IPS-11a (cell line): ENCODE results near the gene LDLRAD4.
"Not testable (repeated sequence)": the region's sequence is repeated elsewhere in the genome, so short reads cannot be mapped to it uniquely, and the experiment has no call there.

ENCODE experiments used
- H3K4me3 ChIP-seq: one replicate; pipeline ENCODE4 v1.5.1; 2013; ENCODE audit warnings: low read depth, low read length, control low read depth

LDLRAD4 gene

DNA sequence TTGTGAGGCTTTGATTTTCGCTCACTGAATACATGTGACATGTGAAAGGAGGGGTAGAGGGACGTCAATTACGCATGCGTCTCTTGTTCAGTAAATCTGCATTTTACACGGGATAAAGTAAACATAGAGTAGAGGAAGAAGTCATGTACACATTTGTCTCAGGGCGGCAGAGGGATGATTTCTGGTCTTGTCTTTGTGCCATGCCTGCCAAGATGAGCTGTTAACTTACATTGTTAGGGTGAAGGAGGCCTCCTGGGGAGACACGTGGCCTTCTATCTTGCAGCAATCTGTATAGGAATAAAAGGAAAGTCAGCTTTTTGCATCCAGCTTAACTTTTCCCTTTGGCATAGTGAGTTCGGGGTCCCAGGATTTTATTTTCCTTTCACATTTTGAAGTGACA lies 106.3 kb downstream of the LDLRAD4 start:
- H3K4me3 ChIP-seq = no peak overlapping the region

DNA sequence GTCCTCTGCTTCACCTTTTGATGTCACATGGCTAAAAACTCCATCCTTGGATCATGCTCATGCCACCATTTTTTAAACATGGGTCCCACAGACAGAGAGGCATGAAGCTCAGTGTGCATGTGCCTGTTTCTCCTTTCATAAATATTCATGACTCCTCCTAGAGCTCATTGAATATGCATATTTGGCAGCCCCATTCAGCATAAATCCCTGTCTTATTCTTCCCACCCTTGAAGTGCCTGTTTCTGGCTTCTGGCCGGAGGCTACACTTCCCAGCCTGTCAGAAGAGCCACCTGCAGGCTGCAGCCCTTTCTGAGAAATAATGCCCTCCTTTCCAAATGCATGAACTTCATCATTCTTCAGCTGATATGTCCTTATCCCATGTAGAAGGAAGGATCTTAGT lies 109.7 kb downstream of the LDLRAD4 start:
- no peak overlapping the region for H3K4me3 ChIP-seq

DNA sequence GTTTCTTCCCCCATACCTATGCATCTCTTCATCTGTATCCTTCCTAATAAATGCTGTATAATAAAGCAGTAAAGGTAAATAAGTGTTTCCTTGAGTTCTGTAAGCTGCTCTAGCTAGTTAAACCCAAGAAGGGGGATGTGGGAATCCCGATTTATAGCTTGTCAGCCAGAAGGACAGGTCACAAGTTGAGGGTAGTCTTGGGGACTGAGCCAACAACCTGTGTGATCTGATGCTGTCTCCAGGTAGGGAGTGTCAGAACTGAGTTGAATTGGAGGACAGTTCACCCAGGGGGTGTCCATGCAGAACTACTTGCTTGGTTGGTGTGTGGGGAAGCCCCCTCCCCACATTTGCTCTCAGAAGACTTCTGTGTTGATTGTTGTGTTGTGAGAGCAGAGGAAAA lies 112.4 kb downstream of the LDLRAD4 start:
- no peak overlapping the region for H3K4me3 ChIP-seq

DNA sequence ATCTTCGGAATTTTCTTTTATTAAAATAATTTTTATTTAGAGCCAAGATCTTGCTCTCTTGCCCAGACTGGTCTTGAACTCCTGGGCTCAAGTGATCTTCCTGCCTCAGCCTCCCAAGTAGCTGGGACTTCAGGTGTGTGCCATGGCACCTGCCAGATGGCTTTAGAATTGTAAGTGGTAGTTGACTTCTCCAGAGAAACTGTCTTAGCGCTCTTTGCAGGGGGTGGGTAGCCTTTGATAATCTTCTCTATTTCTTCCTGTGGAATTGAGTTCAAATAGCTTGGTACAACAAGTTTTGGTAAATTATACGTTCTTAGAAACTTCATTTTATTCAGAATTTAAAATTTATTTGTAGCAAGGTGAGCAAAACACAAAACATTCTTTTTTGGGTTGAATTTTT lies 113.3 kb downstream of the LDLRAD4 start:
- H3K4me3 ChIP-seq = no peak overlapping the region

DNA sequence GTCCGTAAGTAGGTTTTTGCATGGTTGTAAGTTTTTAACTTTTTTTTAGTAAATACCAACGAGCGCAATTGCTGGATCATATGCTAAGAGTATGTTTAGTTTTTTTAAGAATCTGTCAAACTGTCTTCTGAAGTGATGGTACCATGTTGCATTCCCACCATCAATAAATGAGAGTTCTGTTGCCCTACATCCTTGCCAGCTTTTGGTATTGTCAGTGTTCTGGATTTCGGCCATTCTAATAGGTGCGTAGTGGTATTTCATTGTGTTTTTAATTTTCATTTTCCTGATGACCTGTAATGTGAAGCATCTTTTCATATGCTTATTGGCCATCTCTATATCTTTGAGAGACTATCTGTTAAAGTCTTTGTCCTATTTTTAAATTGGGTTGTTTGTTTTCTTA lies 114.3 kb downstream of the LDLRAD4 start:
- no peak overlapping the region for H3K4me3 ChIP-seq

DNA sequence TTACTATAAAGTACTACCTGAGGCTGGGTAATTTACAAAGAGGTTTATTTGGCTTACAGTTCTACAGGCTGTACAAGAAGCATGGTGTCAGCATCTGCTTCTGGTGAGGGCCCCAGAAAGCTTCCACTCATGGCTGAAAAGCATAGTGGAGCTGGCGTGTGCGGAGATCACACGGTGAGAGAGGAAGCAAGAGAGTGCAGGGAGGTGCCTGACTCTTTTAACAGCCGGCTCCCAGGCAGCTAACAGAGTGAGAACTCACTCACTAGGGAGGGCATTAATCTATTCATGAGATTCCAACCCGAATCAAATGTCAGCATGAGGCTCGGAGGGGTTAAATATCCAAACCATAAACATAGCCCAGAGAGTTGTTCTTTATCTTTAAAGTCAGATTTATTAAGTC lies 117.3 kb downstream of the LDLRAD4 start:
- no peak overlapping the region for H3K4me3 ChIP-seq

DNA sequence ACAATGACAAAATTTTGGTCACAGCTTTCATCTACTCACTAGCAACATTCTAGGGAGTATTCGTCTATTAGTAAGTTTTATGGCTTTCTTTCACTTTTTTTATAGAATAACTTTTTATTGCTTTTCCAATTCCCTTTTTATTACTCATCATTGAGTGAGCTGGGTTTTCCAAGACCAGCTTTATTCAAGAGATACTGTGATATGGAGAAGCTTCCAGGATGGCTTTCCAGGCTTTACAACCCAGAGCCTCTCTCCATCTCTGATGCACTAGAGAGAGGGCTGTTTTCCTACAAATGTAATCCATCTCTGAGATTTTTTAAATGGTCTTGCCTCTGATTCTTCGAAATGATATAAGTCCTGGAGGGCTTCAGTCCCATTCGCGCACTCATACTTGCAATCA lies 118.3 kb downstream of the LDLRAD4 start:
- H3K4me3 ChIP-seq = no peak overlapping the region

DNA sequence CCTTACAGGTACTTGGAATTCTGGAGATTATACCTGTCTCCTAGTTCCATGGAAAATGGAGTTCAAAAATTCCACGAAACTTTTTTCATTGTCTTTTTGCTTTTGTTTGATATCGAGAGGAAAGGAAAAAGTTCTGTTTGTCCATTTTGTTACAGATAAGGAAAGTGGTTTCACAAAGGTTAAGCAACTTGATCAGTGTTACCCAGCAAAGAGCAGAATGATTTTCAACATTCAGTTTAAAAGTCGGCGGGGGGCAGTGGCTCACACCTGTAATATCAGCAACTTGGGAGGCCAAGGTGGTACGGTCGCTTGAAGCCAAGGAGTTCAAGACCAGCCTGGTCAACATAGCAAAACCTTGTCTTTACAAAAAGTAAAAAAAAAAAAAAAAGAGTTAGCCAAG lies 118.8 kb downstream of the LDLRAD4 start:
- H3K4me3 ChIP-seq = no peak overlapping the region

DNA sequence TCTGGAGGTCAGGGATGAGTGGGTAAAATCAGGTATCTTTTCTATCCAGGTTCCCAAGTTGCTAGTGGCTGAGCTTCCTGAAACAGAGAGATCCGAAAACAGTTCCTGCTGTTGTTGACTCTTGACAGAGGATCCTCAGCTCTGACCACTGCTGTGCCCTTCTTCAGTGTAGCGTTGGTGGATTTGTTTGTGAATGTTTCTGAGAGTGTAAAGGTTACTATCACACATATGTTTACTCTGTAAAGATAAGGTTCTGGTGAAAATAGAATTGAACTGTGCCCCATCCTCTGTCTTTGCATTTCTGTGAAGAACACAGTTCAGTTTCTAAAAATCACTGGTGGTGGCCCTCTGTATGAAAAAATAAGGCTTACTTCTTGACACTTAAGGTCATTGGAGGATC lies 119.8 kb downstream of the LDLRAD4 start:
- H3K4me3 ChIP-seq = no peak overlapping the region

DNA sequence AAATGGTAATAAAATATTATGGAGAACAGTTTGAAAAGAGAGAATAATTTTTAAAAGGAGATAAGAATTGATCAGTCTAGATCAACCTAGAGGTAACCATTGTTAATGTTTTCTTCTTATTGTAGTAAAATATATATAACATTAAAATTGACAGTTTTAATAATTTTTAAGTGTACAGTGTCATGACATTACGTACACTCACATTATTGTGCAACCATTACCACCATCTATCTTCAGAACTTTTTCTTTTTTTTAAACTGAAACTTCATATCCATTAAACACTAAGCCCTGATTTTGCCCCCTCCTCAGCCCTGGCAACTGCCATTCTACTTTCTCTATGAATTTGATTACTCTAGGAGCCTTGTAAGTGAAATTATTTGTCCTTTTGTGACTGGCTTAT lies 121.1 kb downstream of the LDLRAD4 start:
- no peak overlapping the region for H3K4me3 ChIP-seq

DNA sequence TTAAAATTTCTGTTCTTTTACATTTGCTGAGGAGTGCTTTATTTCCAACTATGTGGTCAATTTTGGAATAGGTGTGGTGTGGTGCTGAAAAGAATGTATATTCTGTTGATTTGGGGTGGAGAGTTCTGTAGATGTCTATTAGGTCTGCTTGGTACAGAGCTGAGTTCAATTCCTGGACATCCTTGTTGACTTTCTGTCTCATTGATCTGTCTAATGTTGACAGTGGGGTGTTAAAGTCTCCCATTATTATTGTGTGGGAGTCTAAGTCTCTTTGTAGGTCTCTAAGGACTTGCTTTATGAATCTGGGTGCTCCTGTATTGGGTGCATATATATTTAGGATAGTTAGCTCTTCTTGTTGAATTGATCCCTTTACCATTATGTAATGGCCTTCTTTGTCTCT lies 127.9 kb downstream of the LDLRAD4 start:
- not testable (repeated sequence) for H3K4me3 ChIP-seq

DNA sequence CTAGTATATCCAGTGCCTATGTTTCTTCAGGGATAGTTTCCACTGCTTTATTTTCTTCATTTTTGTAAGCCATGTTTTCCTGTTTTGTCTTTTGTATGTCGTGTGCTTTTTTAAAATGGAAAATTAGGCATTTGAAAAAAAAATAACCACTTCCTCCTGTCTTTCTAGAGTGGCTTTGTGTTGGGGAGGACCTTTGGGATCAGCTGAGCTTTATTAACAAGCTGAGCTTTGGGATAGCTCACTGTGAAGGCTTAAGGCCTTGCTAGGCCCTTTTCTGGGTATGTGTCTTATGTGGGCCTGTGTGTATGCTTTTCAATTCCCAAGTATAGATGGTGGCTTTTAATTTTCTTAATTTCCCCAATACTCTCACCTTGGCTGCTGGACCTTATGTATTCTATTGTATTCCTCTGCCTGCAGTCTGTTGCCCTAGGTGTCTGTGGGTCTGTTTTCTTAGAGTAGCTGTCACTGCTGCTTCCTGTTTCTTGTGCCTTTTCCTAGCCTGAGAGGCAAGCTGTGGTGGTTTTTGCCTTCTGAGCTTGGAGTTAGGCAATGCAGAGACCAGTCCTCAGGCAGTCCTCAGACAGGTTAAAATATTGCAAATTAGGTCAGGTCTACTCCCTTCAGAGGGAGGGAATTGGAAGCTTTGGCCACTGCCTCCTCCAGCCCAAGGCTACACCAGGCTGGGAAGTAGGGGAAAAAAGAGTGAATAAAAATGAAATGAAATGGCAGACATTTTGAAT lies 134.7 kb downstream of the LDLRAD4 start:
- H3K4me3 ChIP-seq = no peak overlapping the region

DNA sequence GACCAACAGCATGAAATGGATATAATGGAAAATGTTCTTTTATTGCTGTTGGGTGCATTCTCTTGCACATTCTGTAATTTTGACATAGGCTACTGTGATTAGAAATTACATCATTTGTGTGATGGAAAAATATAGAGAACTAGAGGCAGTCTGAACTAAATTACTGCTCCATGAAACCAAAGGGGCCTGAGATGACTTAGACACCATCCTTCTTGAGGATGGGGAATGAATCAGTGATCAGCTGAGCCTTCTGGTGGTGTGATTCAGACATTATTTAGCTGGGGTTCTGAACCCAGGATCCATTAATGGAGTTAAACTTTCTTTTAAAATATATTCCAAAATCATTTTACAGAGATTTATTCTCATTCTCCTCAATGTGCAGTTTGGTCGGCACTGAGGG lies 135.8 kb downstream of the LDLRAD4 start:
- H3K4me3 ChIP-seq = no peak overlapping the region

DNA sequence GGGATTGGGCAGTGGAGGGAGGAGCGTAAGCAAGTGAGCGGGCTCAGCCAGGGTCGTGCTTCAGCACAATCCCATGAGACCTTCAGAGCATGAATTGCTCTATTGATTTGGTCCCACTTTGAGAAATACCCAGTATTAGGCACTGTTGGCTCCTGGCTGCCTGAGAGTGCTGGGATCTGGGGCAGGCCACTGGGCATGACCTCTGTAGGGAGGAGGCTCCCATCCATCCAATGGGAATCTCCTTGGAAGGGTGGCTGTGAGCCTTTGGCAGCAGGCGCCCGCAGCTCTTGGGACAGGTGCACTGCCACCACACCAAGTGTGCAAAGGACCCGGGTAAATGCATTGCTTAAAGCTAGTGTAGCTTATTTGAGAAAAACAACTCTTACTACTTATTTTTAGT lies 137.5 kb downstream of the LDLRAD4 start:
- no peak overlapping the region for H3K4me3 ChIP-seq

DNA sequence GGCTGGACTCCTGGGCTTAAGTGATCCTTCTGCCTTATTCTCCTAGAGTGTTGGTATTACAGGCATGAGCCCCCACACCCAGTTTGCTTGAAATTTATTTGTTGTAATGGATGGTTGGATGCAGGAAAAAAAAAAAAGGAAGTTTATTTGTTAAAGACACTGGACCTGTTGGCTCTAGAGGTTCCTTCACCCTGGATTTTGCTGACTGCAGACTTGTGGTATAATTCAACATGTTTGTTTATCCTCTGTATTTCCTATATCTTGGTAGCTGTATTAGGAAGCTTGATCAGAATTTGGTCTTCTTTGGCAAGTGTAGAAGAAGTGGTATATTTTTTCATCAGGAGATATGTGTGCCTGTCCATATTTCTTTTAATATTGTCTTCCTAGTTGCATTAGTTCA lies 138.7 kb downstream of the LDLRAD4 start:
- H3K4me3 ChIP-seq = no peak overlapping the region

DNA sequence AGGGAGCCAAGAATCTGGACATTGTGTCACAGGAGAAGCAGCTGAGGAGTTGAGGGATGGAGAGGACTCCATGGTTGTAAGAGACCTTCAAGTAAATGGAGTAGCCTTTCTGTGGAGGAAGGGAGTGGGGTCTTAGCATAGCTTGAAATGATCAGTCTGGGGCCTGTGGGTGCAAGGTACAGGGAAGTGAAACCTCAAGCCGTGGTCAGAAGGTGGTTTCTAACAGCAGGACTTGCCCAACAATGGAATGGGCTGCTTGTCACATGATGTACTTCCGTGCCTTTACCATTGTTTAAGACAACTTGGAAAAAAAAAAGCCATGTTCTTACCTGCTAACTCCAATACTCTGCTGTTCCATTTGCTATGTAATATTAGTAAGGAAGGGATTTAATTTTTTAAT lies 140.7 kb downstream of the LDLRAD4 start:
- H3K4me3 ChIP-seq = no peak overlapping the region

DNA sequence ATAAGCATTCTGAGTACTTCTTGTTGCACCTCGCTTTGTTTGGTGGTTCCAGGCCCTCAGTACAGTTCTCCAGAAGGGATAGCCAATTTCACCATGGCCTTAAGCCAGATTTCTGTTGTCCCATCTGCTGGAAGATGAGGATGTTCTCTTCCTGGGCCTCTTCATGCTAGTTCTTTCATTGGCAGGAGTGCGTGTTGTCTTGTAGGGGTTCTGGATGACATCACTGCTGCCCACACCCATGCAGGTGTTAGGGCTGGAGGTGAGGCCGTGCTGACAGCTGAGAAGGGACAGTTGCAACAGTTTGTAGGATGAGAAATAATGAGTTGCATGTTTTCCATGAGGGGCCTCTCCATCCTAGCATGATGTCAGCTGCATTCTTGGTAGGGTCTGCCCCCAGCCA lies 142.9 kb downstream of the LDLRAD4 start:
- H3K4me3 ChIP-seq = no peak overlapping the region

DNA sequence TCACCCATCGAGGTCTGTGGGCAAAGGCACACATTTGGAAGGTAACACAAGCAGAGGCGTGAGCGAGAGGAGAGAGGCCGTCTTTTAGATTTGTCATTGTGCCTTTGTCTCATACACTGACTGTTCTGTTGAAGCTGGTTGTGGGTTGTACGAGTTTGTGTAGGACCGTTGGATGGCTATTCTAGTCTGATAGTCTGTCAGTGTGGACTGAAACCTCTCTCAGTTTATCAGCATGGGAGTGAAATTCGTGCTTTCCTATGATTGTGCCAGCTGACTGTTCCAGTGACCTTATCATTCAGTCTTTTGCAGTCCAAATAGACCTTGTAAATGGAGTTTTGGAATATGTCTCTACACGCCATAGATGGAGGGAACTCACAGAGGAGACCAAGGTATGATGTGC lies 143.5 kb downstream of the LDLRAD4 start:
- no peak overlapping the region for H3K4me3 ChIP-seq

DNA sequence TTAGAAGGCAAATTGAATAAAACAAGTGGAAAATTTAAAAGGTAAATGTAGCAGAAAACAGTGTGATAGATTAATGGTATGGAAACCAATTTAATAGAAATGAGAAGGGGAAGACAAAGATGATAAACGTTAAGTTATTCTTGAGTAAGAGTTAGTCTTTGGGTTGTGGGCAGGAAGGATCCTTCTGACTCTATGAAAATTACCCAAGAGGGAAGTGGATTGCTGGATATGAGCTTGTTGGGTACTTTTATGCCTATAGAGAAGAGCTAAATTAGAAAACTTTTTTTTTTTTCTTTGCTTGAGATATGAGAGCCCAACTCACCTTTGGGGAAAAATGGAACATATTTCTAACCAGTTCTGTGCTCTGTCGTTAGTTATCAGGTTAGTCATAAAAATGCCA lies 144.0 kb downstream of the LDLRAD4 start:
- H3K4me3 ChIP-seq = no peak overlapping the region

DNA sequence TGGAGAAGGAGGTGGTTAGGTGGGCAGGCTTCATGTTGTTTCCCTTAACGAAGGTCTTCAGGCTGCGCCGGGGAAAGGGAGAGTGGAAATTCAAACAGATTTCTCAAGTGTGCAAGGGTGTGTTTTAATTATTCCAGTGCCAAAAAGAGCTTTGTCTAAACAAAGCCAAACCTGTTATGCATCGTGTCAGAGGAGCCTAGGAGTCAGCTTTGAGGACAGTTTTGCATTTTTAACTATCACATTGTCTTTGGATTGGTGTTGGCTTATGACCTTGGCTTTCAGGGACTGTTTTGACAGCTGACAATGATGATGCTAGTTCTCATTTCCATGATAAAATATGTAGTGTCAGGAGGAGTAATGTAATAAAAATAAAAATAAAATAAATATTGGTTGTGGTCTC lies 144.8 kb downstream of the LDLRAD4 start:
- H3K4me3 ChIP-seq = no peak overlapping the region

DNA sequence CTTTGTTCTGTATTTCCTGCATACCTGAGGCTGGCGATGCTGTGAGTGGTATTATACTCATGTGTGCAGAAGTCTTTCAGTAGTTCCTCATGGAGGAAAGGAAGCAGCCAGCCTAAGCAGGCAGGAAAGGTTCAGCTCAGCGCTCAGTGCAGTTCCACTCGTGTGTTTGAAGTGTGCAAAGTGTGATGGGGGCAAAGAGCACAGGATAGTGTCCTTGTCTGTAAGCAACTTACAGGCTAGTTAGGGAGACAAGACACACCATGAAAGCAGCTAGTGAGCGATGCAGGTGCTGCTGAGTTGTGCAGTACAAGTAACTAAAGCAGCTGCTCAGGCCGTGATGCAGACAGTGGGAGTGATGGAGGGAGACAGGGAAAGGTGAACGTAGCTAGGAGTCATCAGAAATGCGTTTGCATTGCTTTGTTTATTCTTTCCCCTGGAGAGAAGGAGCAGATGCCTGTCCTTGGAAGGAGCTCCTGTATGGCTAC lies 146.2 kb downstream of the LDLRAD4 start:
- H3K4me3 ChIP-seq = no peak overlapping the region

DNA sequence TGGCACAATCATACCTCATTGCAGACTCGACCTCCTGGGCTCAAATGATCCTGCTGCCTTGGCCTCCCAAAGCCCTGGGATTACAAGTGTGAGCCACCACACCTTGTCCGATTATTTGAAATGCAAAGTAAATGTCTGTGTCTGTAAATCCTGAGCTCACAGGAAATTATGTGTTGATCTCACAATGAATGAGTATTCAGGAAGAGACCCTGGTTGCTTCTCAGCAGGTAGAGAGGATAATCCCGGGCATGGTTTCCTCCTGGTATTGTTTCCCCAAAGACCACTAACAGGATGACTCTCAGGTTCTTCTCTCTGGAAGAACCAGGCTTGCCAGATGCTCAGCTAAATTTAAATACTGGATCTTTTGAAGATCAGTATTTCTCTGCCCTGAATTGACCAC lies 147.6 kb downstream of the LDLRAD4 start:
- no peak overlapping the region for H3K4me3 ChIP-seq

DNA sequence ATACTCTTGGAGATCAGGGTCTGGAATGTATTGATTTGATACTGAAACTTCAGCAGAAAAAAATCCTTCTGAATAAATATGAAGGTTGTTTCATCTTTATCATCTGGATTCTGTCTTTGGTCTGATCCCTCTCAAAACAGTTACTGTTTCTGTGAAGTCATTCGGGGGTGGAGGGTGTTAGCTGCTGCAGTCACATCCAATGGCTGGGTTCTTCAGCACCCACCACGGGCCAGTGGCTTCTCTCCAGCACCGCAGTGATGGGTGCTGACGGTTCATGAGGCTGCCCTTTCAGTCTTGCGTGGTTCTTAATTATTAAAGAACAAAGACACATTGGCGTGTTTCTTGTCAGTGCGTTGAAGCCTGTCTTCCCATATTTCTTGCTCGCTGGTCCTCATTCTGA lies 148.0 kb downstream of the LDLRAD4 start:
- no peak overlapping the region for H3K4me3 ChIP-seq
